GM10266 (cell line): ENCODE results near the gene MAL.

Experiments used
- DNase-seq: peaks from one replicate; pipeline ENCODE4 v3.0.0; 2012; ENCODE audit errors: extremely low spot score
- CTCF ChIP-seq: IDR thresholded peaks from 2 replicates; pipeline ENCODE4 v1.5.1; 2012; ENCODE audit warnings: mild to moderate bottlenecking, low read depth; ENCODE audit not compliant: control insufficient read depth, insufficient read depth; ENCODE audit errors: missing control alignments

The MAL gene

GRCh38 chr2:94997981-94998930, 27.3 kb upstream of the MAL start:
- no peak for DNase-seq
- no peak for TF ChIP-seq CTCF

GRCh38 chr2:94999431-94999883, 26.1 kb upstream of the MAL start:
- DNase-seq, result no peak
- TF ChIP-seq CTCF, result no peak

- DNase-seq, result no peak
Observed at GRCh38 chr2:95001051-95001562, 24.4 kb upstream of the MAL start.

GRCh38 chr2:95001701-95002100, 23.8 kb upstream of the MAL start:
- DNase-seq, result no peak
- TF ChIP-seq CTCF, result no peak

More at GRCh38 chr2:95001051-95001562, 24.4 kb upstream of the MAL start:
- TF ChIP-seq CTCF, result no peak

- no peak for DNase-seq
- no peak for TF ChIP-seq CTCF
Observed at GRCh38 chr2:95002498-95002897, 23.0 kb upstream of the MAL start.

GRCh38 chr2:95004287-95004686, 21.2 kb upstream of the MAL start:
- no peak for TF ChIP-seq CTCF

GRCh38 chr2:95004711-95005110, 20.8 kb upstream of the MAL start:
- no peak for TF ChIP-seq CTCF
- DNase-seq, result no peak

More at GRCh38 chr2:95004287-95004686, 21.2 kb upstream of the MAL start:
- no peak for DNase-seq
